ENCODE measurements around the gene NCLN.
"Not testable (repeated sequence)": the region's sequence is repeated elsewhere in the genome, so short reads cannot be mapped to it uniquely, and the experiment has no call there.

NCLN gene

GRCh38 chr19:3198901-3199700, 13.4 kb downstream of the NCLN start:
- no peak for DNase-seq (ENCODE audit: low read depth)

- DNase-seq (ENCODE audit: low read depth), result no peak
These were observed 15.5 kb downstream of the NCLN start for GRCh38 chr19:3201072-3201700.

- no peak for DNase-seq (ENCODE audit: low read depth)
These were observed 16.2 kb downstream of the NCLN start for GRCh38 chr19:3201911-3202310.

- no peak for DNase-seq (ENCODE audit: low read depth)
These were observed 16.6 kb downstream of the NCLN start for GRCh38 chr19:3202346-3202745.

- not testable (repeated sequence) for DNase-seq (ENCODE audit: low read depth)
These were observed 17.2 kb downstream of the NCLN start for GRCh38 chr19:3202895-3203294.

- no peak for DNase-seq (ENCODE audit: low read depth)
These were observed 18.3 kb downstream of the NCLN start for GRCh38 chr19:3203805-3204645.

GRCh38 chr19:3204646-3205275, 19.0 kb downstream of the NCLN start:
- no peak for DNase-seq (ENCODE audit: low read depth)

GRCh38 chr19:3206216-3206953, 20.7 kb downstream of the NCLN start:
- no peak for DNase-seq (ENCODE audit: low read depth)

GRCh38 chr19:3207461-3208242, 21.9 kb downstream of the NCLN start:
- DNase-seq (ENCODE audit: low read depth), result no peak

GRCh38 chr19:3208317-3209207, 22.8 kb downstream of the NCLN start:
- no peak for DNase-seq (ENCODE audit: low read depth)

- peak; percentile 54 for DNase-seq (ENCODE audit: low read depth)
These were observed 24.8 kb downstream of the NCLN start for GRCh38 chr19:3210347-3211017.

- no peak for DNase-seq (ENCODE audit: low read depth)
These were observed 25.5 kb downstream of the NCLN start for GRCh38 chr19:3211191-3211590.

- no peak for DNase-seq (ENCODE audit: low read depth)
These were observed 27.4 kb downstream of the NCLN start for GRCh38 chr19:3213159-3213558.

GRCh38 chr19:3216874-3217273, 31.1 kb downstream of the NCLN start:
- no peak for DNase-seq (ENCODE audit: low read depth)

- no peak for DNase-seq (ENCODE audit: low read depth)
These were observed 34.8 kb downstream of the NCLN start for GRCh38 chr19:3220576-3220975.

GRCh38 chr19:3221576-3221975, 35.8 kb downstream of the NCLN start:
- DNase-seq (ENCODE audit: low read depth), result not testable (repeated sequence)

GRCh38 chr19:3222709-3223108, 37.0 kb downstream of the NCLN start:
- DNase-seq (ENCODE audit: low read depth), result no peak

- peak; percentile 46 for DNase-seq (ENCODE audit: low read depth)
These were observed 38.8 kb downstream of the NCLN start, which contains the start of gene CELF5 for GRCh38 chr19:3224346-3225168. CELF5 (plus strand) TSS chr19:3224661; CDS start chr19:3224740, 79 bp downstream.
